ENCODE results near the gene SNX21.

DNA sequence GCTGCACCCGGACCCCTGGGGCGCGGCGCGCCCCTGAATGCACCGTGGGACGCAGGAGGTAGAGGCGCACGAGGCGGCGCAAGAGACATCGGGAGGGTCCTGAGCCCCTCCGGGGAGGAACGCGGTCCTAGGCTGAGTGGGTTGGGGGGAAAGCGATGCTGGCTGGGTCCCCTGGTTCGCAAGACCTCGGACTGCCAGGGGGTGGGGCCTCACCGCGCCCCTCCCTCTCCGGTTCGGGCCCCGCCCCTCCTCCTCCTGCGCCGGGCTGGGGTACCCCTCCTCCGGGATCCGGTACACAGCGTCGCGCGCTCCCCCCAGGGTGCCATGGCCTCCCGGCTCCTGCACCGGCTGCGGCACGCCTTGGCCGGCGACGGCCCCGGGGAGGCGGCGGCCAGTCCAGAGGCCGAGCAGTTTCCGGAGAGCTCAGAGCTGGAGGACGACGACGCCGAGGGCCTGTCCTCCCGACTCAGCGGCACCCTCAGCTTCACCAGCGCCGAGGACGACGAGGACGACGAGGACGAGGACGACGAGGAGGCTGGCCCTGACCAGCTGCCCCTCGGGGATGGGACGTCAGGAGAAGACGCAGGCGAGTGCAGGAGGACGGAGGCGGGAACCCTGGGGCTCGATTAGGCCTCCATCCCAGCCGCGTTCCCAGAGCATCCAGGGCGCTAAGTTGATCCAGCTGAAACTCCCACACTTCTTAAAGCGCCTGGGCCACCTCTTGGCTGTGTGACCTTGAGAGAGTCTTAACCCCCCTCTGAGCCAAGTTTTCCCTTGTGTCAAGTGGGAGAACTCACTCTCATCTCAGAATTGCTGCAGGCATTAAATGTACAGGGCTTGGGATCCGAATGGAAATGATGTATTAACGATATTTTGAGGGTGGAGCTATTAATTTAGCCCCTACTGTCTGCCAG, 541 bp downstream of the SNX21 start:
- no peak for TF ChIP-seq EP300 (IDR thresholded peaks at IDR 0.05; ENCODE audit: low read depth)
- TF ChIP-seq, protein P1, sequence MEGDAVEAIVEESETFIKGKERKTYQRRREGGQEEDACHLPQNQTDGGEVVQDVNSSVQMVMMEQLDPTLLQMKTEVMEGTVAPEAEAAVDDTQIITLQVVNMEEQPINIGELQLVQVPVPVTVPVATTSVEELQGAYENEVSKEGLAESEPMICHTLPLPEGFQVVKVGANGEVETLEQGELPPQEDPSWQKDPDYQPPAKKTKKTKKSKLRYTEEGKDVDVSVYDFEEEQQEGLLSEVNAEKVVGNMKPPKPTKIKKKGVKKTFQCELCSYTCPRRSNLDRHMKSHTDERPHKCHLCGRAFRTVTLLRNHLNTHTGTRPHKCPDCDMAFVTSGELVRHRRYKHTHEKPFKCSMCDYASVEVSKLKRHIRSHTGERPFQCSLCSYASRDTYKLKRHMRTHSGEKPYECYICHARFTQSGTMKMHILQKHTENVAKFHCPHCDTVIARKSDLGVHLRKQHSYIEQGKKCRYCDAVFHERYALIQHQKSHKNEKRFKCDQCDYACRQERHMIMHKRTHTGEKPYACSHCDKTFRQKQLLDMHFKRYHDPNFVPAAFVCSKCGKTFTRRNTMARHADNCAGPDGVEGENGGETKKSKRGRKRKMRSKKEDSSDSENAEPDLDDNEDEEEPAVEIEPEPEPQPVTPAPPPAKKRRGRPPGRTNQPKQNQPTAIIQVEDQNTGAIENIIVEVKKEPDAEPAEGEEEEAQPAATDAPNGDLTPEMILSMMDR (IDR thresholded peaks at IDR 0.05) = no peak
- TF ChIP-seq POLR2A (IDR thresholded peaks at IDR 0.05) = peak; percentile 42
- TF ChIP-seq POLR2AphosphoS5 (IDR thresholded peaks at IDR 0.05) = peak in 2 of 3 donors; percentile 21 to 34
